Activated CD4-positive, CD25-positive, alpha-beta regulatory T cell (primary cell): ENCODE data around the gene MRTO4.
A peak's percentile ranks its signal among the peaks of the same experiment; 100 is the strongest.
"Not testable (repeated sequence)": the region's sequence is repeated elsewhere in the genome, so short reads cannot be mapped to it uniquely, and the experiment has no call there.

ENCODE experiments used
- DNase-seq, 4 experiments: peaks; one replicate each; lab custom pipeline; 2025; lab: John Stamatoyannopoulos, UW

The MRTO4 gene

DNA sequence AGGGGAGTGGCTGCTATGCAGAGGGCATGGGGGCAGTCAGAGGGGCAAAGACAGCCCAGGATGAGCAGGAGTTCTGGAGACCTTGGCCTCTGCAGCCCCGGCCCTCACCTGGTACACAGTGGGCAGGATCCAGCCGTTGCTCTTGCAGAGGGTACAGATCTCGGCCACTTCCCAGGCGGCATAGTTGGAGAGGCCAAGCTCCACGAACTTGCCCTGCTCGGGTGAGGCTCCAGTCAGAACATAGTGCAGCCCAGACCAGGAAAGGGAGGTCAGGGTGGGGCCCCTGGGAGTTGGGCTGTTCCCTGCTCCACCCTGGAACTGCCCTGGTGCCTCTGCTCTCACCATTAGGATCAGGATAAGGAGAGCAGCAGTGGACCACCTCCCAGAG lies 18.7 kb downstream of the MRTO4 start:
- DNase-seq = not testable (repeated sequence)

DNA sequence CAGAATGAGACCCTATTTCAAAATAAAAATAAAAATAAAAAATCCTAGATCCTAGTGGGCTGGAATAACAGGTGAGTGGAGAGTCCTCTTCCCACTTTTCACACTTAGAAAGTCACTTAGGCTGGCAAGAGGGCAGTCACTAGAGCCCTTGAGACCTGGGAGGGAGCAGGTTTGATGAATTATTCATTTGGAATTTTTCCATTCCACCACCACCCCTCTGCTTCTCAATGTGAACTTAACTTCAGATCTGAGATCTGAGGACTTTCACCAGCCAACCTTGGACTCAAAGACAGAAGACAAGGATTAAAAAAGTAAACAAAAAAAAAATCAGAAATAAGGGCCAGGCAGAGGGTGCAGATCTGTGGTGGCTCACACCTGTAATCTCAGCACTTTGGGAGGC lies 20.5 kb downstream of the MRTO4 start:
- DNase-seq = no peak

DNA sequence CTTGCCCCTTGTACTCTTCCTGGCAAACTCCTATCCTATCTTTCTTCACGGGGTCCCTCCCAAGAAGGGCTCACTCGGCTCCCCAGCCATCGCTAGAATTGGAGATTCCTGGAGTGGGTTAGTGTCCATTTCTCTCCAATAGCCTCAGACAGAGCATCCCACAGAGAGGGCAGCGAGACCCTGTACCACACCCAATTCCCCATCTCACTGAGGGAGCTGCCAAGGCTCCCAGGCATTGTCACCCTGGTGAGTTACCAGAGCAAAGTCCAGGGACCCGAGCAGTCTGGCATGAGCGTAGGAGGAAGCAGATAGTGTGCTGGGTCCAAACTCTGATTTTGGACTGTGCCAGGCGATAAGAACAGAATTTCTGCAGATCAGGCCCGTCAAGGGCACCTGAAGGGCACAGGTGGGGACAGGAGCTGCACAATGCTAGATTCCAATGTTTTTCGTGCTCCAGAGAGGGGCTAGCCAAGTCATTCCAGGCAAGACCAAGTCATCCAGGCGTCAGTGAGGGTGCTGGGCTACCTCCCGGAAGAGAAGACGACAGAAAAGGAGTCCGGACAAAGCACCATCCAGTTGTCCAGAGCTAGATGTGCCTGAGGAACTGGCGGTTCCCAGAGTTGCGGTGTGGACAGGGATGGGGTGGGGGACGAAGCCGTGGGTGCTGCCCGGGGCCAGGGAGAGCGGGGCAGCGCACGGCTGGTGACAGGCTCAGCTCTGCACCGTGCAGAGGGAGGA lies 21.7 kb downstream of the MRTO4 start:
- DNase-seq = no peak

DNA sequence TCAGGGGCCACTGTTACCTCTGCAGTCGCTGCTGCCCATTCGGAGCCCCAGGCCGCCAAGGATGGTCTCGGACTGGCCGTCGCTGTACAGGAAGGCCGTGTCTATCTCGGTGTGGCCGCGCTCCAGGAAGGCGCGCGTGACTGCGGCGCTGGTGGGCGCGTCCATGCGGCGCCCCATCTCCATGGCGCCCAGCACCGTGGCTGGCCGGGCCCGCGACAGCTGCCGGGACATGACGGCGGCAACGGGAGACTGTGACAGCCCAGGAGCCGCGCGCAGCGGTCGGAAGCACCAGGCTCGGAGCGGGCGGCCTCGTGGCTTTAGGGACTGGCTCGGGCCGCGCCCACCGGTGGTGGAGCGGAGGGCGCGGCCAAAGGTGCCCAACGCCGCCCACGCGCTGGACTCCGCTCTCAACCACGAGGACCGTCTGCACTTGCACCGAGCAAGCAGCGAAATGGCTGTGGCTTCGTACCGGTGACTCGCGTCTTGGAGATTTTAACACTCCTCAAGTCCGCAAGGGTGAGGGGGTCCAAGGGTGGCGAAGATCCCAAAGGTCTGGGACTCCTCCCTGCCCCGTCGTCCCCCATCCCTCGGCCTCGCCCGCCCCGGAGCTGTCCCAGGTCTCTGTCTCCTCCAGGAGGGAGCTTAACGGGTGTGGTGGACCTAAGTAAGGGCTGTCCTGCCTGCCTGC lies 22.4 kb downstream of the MRTO4 start:
- not testable (repeated sequence) for DNase-seq

DNA sequence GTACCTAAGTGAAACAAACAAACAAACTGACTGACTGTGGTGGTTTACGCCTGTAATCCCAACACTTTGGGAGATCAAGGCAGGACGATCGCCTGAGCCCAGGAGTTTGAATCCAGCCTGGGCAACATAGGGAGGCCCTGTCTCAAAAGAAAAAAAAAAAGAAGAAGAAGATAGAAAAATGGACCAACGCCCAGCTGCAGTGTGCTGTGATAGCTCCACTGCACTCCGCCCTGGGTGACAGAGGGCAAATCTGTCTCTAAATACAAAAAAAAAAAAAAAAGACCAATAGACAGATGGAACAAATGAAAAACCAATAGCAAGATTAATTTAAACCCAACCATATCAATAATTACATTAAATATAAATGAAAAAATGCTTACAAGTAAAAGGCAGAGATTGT lies 23.0 kb downstream of the MRTO4 start:
- no peak for DNase-seq

DNA sequence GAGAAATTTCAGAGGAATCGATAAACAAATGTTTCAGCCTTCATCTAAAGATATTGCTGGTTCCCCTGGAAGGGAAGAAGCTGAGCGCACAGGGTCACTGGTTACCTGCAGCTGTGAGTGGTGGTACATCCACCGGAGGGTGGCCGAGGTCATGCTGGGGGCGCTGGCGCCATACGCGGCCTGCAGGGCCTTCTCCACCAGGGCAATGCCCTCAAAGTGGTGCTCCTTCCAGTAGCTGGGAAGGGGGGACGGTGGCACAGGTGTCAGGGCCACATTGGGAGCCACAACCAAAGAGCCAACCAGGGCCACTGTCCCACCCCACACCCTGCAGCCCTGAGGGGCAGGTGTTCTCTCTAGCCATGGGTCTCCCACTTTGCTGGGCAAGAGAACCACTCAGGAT lies 32.3 kb downstream of the MRTO4 start:
- DNase-seq = no peak

DNA sequence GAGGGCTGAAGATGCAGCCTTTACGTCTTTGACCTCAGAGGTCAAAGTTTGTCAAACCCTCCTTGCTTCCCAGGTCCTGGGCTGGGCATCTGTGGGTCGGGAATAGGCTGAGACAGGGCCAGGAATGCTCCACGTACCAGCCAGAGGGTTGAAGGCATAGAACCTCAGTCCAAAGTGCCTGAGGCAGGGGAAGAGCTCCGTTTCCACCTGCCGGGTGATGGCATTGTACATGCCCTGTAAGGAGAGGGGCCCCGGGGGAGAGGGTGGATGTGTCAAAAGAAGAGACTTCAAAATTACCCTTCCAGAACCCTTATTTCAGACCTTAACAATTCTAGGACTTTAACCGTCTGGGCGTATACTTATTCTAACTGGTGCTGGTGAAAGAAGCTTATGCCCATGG lies 33.3 kb downstream of the MRTO4 start:
- no peak for DNase-seq

DNA sequence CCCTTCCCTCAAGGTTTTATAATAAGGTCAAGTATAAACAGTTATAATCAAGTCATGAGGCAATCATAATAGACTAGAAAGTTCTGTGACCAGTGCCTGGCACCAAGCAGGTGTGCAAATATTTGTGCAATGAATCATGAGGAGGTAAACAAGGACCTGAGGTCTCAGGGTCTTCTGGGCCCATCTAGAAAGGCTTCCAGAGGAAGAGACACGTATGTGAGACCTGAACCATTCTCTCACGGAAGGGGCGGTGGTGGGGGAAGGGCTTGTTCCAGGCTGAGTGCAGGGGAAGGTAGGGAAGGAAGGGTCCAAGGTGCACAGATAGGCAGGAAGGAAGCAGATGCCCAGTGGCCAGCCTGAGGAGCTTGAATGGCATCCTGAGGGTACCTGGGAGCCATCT lies 33.8 kb downstream of the MRTO4 start:
- DNase-seq = not testable (repeated sequence)

DNA sequence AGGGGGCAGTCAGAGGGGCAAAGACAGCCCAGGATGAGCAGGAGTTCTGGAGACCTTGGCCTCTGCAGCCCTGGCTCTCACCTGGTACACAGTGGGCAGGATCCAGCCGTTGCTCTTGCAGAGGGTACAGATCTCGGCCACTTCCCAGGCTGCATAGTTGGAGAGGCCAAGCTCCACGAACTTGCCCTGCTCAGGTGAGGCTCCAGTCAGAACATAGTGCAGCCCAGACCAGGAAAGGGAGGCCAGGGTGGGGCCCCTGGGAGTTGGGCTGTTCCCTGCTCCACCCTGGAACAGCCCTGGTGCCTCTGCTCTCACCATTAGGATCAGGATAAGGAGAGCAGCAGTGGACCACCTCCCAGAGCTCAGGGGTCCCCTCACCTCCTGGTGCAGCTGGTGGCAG lies 34.2 kb downstream of the MRTO4 start:
- not testable (repeated sequence) for DNase-seq

DNA sequence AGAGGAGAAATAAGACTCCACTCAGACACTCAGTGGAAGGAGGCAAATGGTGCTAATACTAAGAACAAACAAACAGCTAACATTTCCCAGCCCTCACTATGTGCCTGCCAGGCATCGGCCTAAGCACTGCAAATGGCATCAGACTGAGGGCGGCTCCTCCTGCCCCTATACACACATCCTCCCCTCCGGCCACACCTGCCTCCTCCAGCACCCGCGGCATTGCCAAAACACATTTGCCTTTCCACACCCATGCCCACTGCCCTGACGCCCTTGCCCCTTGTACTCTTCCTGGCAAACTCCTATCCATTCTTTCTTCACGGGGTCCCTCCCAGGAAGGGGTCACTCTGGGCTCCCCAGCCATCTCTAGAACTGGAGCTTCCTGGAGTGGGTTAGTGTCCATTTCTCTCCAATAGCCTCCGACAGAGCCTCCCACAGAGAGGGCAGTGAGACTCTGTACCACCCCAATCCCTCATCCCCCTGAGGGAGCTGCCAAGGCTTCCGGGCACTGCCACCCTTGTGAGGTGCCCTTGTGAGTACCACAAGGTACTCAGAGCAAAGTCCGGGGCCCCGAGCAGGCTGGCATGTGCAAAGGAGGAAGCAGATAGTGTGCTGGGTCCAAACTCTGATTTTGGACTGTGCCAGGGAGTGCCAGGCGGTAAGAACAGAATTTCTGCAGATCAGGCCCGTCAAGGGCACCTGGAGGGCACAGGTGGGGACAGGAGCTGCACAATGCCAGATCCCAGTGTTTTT lies 36.0 kb downstream of the MRTO4 start:
- DNase-seq = no peak

DNA sequence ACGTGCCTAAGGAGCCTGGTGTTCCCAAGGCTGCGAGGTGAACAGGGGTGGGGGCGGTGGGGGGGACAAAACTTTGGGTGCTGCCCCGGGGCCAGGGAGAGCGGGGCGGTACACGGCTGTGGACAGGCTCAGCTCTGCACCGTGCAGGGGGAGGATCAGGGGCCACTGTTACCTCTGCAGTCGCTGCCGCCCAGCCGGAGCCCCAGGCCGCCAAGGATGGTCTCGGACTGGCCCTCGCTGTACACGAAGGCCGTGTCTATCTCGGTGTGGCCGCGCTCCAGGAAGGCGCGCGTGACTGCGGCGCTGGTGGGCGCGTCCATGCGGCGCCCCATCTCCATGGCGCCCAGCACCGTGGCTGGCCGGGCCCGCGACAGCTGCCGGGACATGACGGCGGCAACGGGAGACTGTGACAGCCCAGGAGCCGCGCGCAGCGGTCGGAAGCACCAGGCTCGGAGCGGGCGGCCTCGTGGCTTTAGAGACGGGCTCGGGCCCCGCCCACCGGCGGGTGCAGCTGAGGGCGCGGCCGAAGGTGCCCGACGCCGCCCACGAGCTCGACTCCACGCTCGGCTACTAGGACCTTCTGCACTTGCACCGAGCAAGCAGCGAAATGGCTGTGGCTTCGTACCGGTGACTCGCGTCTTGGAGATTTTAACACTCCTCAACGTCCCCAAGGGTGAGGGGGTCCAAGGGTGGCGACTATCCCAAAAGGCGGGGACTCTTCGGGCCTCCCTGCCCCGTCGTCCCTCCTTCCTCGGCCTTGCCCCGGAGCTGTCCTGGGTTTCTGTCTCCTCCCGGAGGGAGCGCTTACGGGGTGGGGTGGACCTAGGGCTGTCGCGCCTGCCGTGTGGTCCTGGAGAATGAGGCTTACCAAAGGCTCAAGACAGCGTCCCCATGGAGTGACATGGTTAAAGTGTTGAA lies 37.0 kb downstream of the MRTO4 start, which contains the start of gene AKR7A3:
Gene AKR7A3 (minus strand): TSS at position 447 of the 918 bp plus-strand sequence. CDS start 61 bp downstream, at position 386.
- peak; percentile 6 to 27 (median 22) for DNase-seq

DNA sequence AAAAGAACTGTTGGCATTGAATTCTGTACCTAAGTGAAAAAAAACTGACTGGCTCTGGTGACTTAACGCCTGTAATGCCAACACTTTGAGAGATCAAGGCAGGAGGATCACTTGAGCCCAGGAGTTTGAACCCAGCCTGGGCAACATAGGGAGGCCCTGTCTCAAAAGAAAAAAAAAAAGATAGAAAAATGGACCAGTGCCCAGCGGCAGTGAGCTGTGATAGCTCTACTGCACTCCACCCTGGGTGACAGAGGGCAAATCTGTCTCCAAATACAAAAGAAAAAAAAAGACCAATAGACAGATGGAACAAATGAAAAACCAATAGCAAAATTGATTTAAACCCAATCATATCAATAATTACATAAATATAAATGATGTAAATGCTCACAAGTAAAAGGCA lies 37.6 kb downstream of the MRTO4 start:
- DNase-seq = no peak

DNA sequence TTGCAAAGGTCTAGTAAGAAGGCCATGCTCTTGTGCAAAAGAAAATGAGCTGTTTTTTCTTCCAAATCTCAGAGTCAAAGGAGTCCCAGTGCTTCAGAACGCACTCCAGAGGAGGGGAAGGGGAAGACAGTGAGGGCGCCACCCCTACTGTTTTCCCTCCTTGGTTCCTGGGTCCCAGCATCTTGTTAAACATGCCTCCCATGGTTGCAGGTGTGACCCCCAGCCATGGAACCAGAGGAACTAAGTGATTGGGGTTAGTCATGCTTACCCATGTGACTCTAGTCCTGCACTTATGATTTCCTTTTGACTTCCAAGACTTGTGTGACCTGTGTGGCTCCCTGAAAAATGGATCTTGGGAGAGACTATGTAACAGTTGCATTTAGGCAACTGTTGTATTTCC lies 43.0 kb downstream of the MRTO4 start:
- DNase-seq = no peak

DNA sequence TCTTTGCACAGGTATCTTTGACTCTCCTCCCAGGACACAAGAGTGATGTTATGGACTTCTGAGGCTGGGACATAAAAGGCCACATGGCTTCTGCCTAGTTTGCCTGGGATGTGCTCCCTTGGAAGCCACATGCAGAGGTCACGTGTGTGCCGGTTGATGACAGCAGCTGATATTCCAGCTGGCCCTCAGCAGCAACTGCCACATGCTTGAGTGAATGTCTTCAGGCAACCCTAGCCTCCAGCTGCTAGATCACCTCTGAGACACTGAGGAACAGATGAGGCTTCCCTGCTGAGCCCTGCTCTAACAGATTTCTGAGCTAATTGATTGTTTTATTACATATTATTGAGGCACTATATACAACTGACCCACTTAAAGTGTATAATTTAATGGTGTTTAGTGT lies 48.6 kb downstream of the MRTO4 start:
- DNase-seq = no peak

DNA sequence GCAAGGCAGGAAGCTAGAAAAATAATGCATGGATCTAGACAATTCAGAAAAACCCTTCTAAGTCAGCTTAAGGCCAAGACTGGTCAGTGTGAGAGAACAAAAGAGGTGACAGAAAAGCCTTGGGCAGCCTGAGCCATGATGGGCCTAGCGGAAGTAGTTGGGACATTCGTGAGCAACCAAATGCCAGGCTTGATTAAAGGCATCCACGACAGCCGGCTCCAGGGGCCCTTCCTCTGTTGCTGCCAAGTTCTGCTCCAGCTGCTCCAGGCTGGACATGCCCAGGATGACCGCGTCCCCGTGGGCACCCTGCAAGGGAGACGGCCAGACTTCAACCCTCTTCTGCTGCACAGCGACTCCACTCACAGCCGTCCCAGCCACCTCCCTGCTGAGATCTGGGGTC lies 52.5 kb downstream of the MRTO4 start:
- DNase-seq = not testable (repeated sequence)

DNA sequence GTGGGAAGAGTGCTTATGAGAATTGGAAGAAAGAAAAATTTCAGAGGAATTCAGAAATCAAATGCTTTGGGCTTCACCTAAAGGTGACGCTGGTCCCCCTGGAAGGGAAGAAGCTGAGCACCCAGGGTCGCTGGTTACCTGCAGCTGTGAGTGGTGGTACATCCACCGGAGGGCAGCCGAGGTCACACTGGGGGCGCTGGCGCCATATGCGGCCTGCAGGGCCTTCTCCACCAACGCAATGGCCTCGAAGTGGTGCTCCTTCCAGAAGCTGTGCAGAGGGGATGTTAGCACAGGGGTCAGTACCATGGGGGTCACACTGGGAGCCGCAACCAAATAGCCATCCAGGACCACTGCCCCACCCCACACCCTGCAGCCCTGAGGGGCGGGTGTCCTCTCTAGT lies 54.3 kb downstream of the MRTO4 start:
- no peak for DNase-seq

DNA sequence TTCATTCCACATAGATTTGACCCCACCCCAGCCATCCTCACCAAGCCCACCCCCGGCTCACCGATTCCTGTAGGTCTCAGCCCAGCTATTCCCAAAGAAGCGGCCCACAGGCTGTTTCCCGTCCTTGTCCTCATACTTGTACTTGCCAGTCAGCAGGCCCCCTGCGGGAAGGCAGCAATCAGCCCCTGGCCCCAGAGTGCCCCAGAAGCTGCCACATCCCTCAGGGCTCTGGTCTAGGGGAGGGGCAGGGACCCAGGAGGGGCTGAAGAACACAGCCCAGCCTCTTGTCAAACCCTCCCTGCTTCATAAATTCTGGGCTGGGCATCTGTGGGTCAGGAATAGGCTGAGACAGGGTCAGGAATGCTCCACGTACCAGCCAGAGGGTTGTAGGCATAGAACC lies 55.3 kb downstream of the MRTO4 start:
- no peak for DNase-seq

DNA sequence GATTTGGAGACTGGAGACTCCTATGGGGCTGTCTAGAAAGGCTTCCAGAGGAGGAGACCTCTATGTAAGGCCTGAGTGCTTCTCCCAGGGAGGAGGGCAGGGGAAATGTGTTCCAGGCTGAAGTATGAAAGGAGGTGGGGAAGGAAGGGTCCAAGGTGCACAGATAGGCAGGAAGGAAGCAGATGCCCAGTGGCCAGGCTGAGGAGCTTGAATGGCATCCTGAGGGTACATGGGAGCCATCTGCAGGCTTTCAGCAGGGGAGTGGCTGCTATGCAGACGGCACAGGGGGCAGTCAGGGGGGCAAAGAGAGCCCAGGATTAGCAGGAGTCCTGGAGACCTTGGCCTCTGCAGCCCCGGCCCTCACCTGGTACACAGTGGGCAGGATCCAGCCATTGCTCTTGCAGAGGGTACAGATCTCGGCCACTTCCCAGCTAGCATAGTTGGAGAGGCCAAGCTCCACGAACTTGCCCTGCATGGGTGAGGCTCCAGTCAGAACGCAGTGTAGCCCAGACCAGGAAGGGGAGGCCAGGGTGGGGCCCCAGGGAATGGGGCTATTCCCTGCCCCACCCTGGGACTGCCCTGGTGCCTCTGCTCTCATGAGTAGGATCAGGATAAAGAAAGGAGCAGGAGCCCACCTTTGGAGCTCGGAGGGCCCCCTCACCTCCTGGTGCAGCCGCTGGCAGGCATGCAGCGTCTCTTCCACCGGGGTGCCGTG lies 56.3 kb downstream of the MRTO4 start:
- no peak for DNase-seq

DNA sequence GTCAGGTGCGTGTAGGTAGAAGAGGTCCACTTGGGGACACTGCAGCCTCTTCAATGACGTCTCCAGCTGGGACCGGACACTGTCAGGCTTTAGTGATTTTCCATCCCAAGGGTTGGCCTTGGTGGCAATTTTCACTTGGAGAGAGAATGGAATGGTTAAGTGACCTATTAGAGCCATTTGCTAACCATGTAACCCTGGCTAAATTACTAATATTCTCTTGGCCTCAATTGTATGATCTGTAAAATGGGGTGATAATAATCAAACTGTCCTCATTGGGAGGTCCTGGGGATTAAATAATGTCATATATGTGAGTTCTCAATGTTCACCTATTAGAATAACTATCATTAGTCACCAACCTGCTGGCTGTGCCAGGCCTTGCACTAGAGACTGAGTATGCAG lies 56.9 kb downstream of the MRTO4 start:
- DNase-seq = no peak

DNA sequence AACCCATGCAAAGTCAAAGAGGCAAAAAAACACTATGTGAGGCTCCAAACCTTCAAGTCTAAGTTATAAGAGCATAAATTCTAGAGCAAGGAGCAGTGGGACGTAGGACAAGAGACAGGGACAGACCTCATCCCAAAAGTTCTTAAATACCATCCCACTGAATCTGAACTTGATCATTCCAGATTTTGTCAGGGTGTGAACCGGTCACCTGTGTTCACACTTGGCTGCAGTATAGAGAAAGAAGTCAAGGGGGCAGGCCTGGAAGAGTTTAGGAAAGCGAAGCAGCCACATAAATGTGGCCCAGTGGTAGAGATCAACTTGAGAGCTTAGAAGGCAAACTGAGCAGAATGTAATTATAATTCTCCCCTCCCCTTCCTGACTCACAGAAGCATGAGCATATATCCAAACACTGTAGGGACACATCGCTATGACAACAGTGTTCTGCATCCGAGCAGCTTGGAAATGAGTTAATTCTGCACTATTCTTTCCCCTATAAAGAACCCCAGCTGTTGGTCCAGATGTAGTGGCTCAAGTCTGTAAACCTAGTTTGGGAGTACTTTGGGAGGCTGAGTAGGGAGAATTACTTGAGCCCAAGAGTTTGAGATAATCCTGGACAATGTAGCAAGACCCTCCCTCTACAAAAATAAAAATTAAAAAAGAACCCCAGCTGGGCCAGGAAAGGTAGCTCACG lies 57.7 kb downstream of the MRTO4 start:
- no peak for DNase-seq
